GM21717 (cell line): ENCODE results near the gene RIPK1.

Experiments used
- ATAC-seq: cut with Tn5 transposase; IDR thresholded peaks from one replicate; pipeline ENCODE4 v1.9.1; 2021; ENCODE audit warnings: mild to moderate bottlenecking, moderate library complexity; ENCODE audit not compliant: unreplicated experiment

Gene RIPK1

GRCh38 chr6:3159805-3160781 is 91.8 kb downstream of the RIPK1 start:
- no peak for ATAC-seq

GRCh38 chr6:3162067-3162497 is 93.8 kb downstream of the RIPK1 start:
- no peak for ATAC-seq

- peak; percentile 62 for ATAC-seq
These were observed 94.4 kb downstream of the RIPK1 start for GRCh38 chr6:3162565-3163247.

- peak; percentile 6 for ATAC-seq
These were observed 94.9 kb downstream of the RIPK1 start for GRCh38 chr6:3163248-3163594.

GRCh38 chr6:3164388-3164787 is 96.1 kb downstream of the RIPK1 start:
- no peak for ATAC-seq
